ENCODE results near the gene SLC37A3. TPM values are rescaled to one million over a fixed set of nuclear protein-coding genes. Genes with fewer than 3 reads are reported as not detected.

Gene SLC37A3
- total and polyA plus RNA-seq, 2 of the 13 experiments (the other 11 are each of a cell fraction or from before 2014, with no cell fraction given) = 21.3 to 27.9 TPM

DNA sequence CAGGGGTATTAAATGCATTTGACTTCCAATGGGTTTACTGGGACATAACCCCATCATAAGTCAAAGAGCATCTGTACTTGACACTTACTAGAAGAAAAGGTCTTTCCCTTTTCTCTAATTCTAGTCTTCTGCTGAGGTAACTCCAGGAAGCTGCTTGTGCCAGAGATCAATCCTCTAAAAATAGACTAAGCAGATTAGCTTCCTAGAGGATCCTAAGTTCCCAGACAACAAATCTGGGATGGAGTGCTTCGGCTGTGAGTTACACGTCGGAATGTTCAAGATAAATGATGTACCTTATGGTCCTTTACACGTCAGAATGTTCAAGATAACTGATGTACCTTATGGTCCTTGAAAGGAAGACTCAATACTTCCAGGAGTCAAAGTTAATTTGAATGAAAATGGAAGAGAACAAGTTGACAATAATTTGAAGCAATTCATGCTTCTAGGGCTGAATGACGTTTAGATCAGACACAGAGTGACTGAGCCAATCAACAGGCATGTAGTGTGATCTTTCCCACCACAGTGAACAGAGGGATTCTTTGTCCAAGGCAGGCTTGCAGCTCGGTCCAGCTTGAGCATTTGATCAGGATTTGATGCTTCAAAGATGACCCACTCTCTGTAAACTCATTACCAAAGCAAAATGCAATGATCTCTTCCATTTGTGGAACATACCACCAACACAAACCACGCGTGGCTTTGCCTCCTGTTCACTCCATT, 63.8 kb downstream of the SLC37A3 start (continued):
- TF ChIP-seq SOX6 (IDR thresholded peaks at IDR 0.05) (no peak), SOX6 (CRISPR knock-in tag; IDR thresholded peaks at IDR 0.05) (no peak), NFKB2 (CRISPR knock-in tag; IDR thresholded peaks at IDR 0.05; ENCODE audit: borderline replicate concordance) (no peak)
- TF ChIP-seq, protein P1, sequence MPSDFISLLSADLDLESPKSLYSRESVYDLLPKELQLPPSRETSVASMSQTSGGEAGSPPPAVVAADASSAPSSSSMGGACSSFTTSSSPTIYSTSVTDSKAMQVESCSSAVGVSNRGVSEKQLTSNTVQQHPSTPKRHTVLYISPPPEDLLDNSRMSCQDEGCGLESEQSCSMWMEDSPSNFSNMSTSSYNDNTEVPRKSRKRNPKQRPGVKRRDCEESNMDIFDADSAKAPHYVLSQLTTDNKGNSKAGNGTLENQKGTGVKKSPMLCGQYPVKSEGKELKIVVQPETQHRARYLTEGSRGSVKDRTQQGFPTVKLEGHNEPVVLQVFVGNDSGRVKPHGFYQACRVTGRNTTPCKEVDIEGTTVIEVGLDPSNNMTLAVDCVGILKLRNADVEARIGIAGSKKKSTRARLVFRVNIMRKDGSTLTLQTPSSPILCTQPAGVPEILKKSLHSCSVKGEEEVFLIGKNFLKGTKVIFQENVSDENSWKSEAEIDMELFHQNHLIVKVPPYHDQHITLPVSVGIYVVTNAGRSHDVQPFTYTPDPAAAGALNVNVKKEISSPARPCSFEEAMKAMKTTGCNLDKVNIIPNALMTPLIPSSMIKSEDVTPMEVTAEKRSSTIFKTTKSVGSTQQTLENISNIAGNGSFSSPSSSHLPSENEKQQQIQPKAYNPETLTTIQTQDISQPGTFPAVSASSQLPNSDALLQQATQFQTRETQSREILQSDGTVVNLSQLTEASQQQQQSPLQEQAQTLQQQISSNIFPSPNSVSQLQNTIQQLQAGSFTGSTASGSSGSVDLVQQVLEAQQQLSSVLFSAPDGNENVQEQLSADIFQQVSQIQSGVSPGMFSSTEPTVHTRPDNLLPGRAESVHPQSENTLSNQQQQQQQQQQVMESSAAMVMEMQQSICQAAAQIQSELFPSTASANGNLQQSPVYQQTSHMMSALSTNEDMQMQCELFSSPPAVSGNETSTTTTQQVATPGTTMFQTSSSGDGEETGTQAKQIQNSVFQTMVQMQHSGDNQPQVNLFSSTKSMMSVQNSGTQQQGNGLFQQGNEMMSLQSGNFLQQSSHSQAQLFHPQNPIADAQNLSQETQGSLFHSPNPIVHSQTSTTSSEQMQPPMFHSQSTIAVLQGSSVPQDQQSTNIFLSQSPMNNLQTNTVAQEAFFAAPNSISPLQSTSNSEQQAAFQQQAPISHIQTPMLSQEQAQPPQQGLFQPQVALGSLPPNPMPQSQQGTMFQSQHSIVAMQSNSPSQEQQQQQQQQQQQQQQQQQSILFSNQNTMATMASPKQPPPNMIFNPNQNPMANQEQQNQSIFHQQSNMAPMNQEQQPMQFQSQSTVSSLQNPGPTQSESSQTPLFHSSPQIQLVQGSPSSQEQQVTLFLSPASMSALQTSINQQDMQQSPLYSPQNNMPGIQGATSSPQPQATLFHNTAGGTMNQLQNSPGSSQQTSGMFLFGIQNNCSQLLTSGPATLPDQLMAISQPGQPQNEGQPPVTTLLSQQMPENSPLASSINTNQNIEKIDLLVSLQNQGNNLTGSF (CRISPR knock-in tag; IDR thresholded peaks at IDR 0.05) = no peak

DNA sequence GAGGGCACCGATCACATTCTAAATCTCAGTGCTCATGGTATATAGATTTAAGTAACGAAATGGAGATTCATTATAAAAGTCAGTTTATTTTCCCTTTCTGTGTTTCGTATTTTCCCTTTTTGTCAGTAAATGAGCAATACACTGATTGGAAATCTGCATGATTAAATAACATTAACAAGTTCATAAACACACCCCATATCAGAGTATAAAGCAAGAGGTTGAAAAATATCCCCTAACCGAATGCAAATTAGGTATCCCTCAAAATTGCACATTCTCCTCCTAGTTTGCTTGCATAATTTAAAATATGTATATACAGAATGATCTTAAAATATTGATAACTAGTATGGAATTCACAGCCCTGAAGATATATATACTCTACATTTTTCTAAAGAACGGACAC, 64.6 kb downstream of the SLC37A3 start:
- no peak for ATAC-seq
- H3K27me3 ChIP-seq (ENCODE audit: control insufficient read depth in 1 of 2, insufficient read depth in 2 of 2, low read length in 2 of 2) = no peaks in the 10 kb centered on the region
- intact Hi-C loops (cut with micrococcal nuclease; ENCODE audit: unreplicated experiment) = no loop called here
- H3K4me1 ChIP-seq (ENCODE audit: insufficient read depth, low read length) = no peaks in the 10 kb centered on the region
- H3K4me2 ChIP-seq (ENCODE audit: low read depth, low read length) = no peak overlapping the region
- H3K79me2 ChIP-seq (ENCODE audit: insufficient read depth, low read length) = no peaks in the 10 kb centered on the region
- H3K9me3 ChIP-seq (ENCODE audit: low read length) = no peaks in the 10 kb centered on the region
- CTCF ChIA-PET (ENCODE audit: low intra/inter-chr PET ratio, low total read pairs) = no interaction called here
- in situ Hi-C loops (cut with HindIII; ENCODE audit: extremely low pct_ligation_motif_present, low pct_unique_long_range_greater_than_20kb) = loop anchor here (25.0 kb wide), 1 partner anchor 246 kb away; no protein-coding TSS in a partner anchor
- BruUV-seq (replicated peaks) = no TSS peak
- H4K20me1 ChIP-seq (ENCODE audit: insufficient read depth, low read length) = no peaks in the 10 kb centered on the region
- WGBS (ENCODE audit: low lambda C conversion rate) = 95% methylated on average over 5 of the region's 5 CpGs
- H3K4me3 ChIP-seq (replicated peaks in 1 of 3; ENCODE audit: insufficient read depth in 1 of 3, low read depth in 2 of 3, low read length in 3 of 3) = no peak overlapping the region
- no peak overlapping the region for H3K9ac ChIP-seq (ENCODE audit: insufficient read depth, low read depth, low read length)
- H2AFZ ChIP-seq (ENCODE audit: low read length) = no peak overlapping the region
- peaks cover 1 to 12% of the 10 kb centered on the region in 2 experiments; a peak in 4 of 5 replicates for H3K36me3 ChIP-seq (replicated peaks in 1 of 2; ENCODE audit: control insufficient read depth in 1 of 2, insufficient read depth in 2 of 2, low read length in 2 of 2)
- POLR2A ChIA-PET = no interaction called here
- no peak for DNase-seq (ENCODE audit: low spot score)
- H3K27ac ChIP-seq (ENCODE audit: extremely low read length, insufficient read depth, low read length) = no peak overlapping the region
- no peak for FAIRE-seq
- TF ChIP-seq, protein P2, sequence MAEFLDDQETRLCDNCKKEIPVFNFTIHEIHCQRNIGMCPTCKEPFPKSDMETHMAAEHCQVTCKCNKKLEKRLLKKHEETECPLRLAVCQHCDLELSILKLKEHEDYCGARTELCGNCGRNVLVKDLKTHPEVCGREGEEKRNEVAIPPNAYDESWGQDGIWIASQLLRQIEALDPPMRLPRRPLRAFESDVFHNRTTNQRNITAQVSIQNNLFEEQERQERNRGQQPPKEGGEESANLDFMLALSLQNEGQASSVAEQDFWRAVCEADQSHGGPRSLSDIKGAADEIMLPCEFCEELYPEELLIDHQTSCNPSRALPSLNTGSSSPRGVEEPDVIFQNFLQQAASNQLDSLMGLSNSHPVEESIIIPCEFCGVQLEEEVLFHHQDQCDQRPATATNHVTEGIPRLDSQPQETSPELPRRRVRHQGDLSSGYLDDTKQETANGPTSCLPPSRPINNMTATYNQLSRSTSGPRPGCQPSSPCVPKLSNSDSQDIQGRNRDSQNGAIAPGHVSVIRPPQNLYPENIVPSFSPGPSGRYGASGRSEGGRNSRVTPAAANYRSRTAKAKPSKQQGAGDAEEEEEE (CRISPR knock-in tag; IDR thresholded peaks at IDR 0.05; ENCODE audit: borderline replicate concordance) = no peak
- TF ChIP-seq, protein P3, sequence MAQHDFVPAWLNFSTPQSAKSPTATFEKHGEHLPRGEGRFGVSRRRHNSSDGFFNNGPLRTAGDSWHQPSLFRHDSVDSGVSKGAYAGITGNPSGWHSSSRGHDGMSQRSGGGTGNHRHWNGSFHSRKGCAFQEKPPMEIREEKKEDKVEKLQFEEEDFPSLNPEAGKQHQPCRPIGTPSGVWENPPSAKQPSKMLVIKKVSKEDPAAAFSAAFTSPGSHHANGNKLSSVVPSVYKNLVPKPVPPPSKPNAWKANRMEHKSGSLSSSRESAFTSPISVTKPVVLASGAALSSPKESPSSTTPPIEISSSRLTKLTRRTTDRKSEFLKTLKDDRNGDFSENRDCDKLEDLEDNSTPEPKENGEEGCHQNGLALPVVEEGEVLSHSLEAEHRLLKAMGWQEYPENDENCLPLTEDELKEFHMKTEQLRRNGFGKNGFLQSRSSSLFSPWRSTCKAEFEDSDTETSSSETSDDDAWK (CRISPR knock-in tag; IDR thresholded peaks at IDR 0.05) = no peak
- TF ChIP-seq MAFK (conservative IDR thresholded peaks at IDR 0.05 in 1 of 2, IDR thresholded peaks at IDR 0.05 in 1 of 2; ENCODE audit: low read length in 2 of 2) = no peak
- no peak for TF ChIP-seq RFX5 (IDR thresholded peaks at IDR 0.05; ENCODE audit: low read depth, low read length)
- no peak for TF ChIP-seq SMC3 (IDR thresholded peaks at IDR 0.05; ENCODE audit: low read length)
- TF ChIP-seq, protein P4, sequence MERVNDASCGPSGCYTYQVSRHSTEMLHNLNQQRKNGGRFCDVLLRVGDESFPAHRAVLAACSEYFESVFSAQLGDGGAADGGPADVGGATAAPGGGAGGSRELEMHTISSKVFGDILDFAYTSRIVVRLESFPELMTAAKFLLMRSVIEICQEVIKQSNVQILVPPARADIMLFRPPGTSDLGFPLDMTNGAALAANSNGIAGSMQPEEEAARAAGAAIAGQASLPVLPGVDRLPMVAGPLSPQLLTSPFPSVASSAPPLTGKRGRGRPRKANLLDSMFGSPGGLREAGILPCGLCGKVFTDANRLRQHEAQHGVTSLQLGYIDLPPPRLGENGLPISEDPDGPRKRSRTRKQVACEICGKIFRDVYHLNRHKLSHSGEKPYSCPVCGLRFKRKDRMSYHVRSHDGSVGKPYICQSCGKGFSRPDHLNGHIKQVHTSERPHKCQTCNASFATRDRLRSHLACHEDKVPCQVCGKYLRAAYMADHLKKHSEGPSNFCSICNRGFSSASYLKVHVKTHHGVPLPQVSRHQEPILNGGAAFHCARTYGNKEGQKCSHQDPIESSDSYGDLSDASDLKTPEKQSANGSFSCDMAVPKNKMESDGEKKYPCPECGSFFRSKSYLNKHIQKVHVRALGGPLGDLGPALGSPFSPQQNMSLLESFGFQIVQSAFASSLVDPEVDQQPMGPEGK (CRISPR knock-in tag; IDR thresholded peaks at IDR 0.05) = no peak
- no peak for TF ChIP-seq ZNF550 (CRISPR knock-in tag; IDR thresholded peaks at IDR 0.05; ENCODE audit: borderline replicate concordance)
- no peak for TF ChIP-seq DPF2 (CRISPR knock-in tag; IDR thresholded peaks at IDR 0.05; ENCODE audit: borderline replicate concordance, low read depth)

Data from HepG2 (cell line).